GM21381 (cell line): ENCODE measurements around the gene AP2B1.
A peak's percentile ranks its signal among the peaks of the same experiment; 100 is the strongest.
"Not testable (repeated sequence)": the region's sequence is repeated elsewhere in the genome, so short reads cannot be mapped to it uniquely, and the experiment has no call there.

Experiments used
- ATAC-seq: cut with Tn5 transposase; IDR thresholded peaks from one replicate; pipeline ENCODE4 v1.9.1; 2021; ENCODE audit warnings: mild to moderate bottlenecking, moderate library complexity; ENCODE audit not compliant: unreplicated experiment

The AP2B1 gene

DNA sequence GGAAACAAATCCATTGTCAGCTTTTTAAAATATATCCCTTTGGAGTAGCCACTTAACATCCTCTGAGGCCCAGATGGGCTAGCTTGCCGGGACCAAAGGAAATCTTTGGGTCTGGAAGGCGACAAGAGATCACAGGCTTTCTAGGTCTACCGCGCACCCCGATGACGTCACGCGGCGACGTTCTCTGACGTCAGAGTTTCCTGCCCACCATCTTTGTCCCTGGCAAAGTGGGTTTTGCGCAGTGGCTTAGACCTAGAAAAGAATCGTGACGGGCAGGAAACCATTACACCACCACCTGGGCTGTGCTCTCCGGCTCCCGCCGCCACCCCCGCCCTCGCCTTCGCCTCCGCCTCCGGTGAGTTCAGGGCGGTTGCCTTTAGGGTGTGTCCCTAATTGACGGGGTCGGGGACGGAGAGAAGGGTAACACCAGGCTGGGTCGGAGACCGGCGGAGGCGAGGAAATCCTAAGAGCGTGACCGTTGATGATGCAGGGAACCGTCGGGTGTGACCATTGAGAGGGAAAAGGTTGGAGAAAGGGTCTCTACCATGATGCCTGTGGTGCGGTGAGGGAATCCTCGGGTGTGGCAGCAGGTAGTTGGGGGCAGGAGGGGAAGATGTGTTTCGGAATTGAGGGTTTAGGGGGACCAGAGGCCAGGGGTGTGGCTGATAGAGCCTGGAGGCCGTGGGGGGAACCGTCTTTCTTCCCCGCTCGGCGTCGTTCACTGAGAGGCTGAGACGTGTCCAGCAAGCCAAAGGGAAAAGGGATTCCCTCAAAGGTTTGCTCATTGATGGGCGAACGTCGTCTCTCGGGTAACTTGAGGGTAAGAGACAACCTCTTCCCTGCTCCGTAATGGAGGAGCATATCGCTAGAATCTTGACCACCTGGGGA lies at the start of gene AP2B1:
Gene AP2B1, plus strand, starts transcription at position 249 of the 888 bp plus-strand sequence. CDS start 6,709 bp downstream, outside the sequence.
- ATAC-seq = peak; percentile 90

DNA sequence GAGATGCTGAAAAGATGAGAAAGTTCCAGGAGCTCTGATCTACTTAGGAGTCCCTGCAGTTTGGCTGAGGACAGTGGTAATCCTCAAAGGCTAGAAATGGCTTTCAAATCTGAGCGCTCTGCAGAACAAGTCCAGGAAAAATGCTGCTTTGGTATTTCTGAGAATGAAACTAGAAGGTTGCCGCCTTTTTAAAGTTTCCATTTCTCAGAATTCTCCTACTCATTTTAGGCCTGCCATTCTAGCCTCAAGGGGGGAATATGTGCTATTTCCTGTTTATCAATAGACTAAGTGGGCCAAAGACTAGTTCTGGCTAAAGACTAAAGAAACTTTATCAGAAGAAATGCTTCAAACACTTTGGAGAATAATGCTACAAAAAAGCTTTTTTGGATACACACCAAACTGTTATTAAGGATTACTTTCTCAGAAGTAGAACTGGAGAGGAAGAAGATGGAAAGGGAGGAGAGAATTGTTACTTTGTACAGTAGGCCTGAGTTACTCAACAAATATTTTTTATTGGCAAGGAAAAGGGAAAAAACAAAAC lies 49.5 kb upstream of the AP2B1 start, which contains the start of gene SLFN12L:
Gene SLFN12L, minus strand, starts transcription at position 78 of the 541 bp plus-strand sequence. CDS start 15,314 bp downstream, outside the sequence.
- ATAC-seq = no peak

DNA sequence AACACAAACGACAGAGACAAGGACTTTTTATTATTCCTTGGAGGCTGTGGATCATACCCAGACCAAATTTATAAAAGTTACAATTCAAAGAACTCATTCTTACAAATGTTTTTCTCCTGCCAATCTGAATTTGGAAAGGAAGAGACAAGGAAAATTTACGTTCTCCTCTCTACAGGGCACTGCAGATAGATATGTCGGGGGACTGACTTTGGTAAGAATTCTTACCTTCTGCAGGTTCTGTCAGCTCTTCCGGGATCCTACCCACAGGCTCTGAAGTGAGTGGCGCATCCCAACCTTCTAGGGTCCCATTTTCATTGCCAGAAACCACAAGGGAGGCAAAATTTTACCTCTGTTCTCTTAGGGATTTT lies 47.5 kb upstream of the AP2B1 start:
- no peak for ATAC-seq

DNA sequence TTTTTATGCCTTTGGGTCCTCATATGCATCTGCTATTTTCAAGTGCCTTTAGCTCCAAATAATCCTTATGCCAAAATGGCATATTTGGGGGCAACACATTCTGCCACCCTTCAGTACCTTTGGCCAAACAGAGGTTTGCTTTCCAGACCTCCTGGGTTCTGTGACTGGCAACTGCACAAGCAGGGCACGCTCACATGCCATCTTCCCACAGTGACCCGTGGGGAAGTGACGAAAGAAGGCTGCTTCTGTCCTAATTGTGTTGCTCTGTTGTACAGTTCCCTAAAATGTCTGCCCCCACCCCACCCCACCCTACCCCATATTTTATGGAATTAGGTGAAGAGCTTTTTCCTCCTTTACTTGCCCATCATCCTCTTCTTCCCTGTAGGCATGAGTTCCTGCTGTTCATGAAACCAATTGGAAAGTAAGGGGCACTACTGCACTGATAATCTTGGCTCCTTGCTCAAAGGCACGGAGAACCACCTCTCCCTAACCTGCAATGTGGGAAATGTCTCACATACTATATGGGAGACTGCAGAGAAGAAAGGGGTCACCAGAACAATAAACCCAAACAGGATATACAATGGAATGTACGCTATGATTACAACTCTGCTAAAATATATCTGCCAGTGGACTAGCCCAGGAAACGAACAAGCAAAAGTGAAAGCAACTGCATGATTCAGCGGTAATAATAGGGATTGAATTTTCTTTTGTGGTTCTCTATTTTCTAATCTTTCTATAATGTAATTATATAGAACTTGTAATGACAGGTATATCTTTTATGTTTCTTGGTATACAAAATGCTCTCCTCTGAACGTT lies 46.3 kb upstream of the AP2B1 start:
- ATAC-seq = no peak

DNA sequence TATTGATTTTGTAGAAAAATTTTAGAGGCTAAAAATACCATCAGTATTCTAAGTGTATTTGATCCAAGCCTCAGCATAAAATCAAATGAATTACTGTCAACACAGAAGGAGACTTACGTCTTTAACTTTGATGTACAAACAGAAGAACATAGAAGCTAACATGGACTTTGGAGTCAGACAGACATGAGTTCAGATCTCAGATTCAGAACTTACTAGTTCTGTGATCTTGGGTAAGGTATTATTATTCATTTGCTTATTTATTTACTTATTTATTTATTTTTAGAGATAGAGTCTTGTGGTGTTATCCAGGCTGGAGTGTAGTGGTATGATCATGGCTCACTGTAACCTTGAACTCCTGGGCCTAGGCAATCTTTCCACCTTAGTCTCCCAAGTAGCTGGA lies 45.7 kb upstream of the AP2B1 start:
- no peak for ATAC-seq

DNA sequence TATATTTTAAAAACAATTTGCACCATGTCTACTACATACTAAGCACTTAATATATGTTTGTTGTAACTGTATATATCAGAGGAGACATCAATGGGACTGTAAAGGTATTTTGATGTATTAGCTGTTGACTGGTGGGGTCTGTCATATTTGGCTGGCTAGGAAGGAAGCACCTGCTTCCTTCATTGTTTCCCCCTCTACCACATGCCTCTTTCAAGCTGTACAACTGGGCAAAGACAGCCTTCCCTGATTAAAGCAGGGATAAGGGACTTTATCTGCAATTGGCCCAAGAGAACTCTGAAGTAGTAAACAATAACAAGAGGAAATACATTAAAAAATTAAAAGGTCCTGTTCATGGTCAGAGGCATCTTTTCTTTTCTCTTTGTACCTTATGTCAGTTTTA lies 44.1 kb upstream of the AP2B1 start:
- no peak for ATAC-seq

GRCh38 chr17:35543856-35544255 lies 43.3 kb upstream of the AP2B1 start:
- no peak for ATAC-seq

DNA sequence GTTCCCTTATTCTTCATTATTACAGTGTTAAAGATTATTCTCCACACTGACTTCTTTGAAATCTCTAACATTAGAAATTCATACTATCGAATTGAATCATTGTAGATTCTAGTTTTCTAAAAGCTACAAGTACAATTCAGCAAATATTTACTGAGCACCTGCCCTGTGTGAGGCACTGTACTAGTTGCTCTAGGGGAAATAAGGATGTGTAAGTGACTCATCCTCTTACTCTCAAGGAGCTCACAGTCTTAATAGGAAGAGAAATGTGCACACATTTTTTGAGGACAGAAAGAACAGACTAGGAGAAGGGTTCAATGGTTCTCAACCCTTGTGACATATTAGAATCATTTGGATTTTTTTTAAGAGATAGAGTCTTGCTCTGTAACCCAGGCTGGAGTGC lies 42.0 kb upstream of the AP2B1 start:
- ATAC-seq = no peak

- no peak for ATAC-seq
These were observed 40.6 kb upstream of the AP2B1 start for GRCh38 chr17:35546487-35546886.

GRCh38 chr17:35548208-35548810 lies 38.8 kb upstream of the AP2B1 start:
- no peak for ATAC-seq

GRCh38 chr17:35548978-35549377 lies 38.1 kb upstream of the AP2B1 start:
- no peak for ATAC-seq

DNA sequence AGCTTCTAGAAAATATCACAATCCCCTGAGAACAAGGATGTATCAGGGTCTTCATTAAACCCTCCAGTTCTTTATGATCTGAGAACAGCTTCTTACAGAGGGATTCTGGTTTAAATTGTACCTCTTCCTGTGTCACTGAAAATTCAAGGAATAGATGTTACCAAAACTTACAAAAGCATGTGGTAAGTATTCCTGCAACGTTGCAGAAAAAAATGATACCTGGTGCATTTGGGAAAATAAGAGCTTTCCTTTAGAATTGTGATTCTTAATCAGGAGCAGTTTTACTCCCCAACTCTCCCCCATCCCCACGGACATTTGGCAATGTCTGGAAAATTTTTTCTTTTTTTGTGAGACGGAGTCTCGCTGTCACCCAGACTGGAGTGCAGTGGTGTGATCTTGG lies 33.8 kb upstream of the AP2B1 start:
- no peak for ATAC-seq

DNA sequence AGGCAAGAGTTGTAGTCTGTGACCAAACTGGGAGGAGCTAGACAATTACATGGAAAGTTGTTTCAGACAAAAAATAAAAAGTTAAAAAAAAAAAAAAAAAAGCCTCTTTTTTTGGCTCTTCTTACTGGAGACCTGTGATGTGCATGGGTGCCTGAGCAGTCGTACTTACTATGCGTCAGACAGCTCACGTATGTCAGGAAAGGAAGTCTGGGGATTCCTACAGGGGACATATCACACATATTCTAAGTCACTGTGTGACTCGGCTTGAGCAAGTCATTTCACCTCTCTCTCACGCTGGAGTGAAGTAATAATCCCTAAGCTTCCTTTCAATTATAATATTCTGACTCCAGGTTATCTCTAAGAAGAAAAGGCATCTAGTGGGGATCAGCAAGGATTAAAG lies 32.5 kb upstream of the AP2B1 start:
- ATAC-seq = no peak

GRCh38 chr17:35555691-35556090 lies 31.4 kb upstream of the AP2B1 start:
- ATAC-seq = no peak

GRCh38 chr17:35557353-35557752 lies 29.8 kb upstream of the AP2B1 start:
- ATAC-seq = no peak

GRCh38 chr17:35559495-35560210 lies 27.5 kb upstream of the AP2B1 start:
- ATAC-seq = no peak

DNA sequence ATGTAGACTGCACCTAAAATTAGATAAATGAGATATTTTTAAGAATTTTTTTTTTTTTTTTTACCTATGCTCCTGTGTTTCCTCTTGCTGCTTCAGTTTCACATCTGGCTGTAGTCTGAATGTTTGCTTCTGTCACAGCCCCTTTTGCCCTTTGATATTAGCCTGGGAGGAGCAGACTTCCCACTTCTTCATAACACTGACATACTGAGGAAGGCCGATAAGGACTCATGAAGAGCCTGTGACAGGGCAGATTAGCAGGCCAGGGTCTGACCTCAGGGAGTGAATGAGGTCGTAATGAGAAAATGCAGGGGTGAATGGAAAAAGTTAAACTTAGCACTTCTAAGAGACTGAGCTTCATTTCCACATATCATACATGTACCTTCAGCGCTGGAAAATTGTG lies 26.4 kb upstream of the AP2B1 start, which contains the start of gene SLFN14:
Gene SLFN14, minus strand, starts transcription at position 117 of the 400 bp plus-strand sequence. CDS start 2,757 bp downstream, outside the sequence.
- no peak for ATAC-seq

- ATAC-seq = not testable (repeated sequence)
These were observed 23.9 kb upstream of the AP2B1 start for GRCh38 chr17:35563181-35563580.

DNA sequence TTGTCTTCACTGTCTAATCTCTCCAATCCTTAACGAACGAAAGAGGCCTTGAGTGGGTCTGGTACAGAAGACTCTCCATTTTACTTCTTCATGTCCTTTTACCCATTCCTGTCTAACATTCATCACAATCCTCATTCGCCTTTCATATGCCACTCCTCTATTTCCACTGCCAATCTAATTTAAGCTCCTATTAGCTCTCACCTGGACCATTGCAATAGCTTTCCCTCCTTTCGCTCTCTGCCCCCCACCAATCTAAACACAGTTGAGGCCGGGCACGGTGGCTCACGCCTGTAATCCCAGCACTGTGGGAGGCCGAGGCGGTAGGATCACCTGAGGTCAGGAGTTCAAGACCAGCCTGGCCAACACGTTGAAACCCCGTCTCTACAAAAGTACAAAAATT lies 20.2 kb upstream of the AP2B1 start:
- no peak for ATAC-seq

DNA sequence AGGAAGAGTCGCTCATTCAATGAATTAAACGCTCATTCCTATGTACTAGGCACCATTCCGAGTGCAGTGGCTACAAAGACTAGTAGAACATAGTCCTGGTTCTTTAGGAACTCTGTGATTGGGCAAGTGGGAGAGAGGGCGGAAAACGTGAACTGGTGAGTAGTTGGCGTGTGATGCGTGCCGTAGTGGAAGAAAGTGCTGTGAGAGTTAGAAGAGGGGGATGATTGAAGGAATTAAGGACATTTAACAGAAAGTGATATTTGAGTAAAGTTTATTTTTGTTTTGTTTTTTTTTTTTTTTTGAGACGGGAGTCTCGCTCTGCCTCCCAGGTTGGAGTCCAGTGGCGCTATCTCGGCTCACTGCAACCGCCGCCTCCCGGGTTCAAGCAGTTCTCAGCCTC lies 18.6 kb upstream of the AP2B1 start:
- no peak for ATAC-seq
